A673 (cell line): ENCODE results near the gene SLIT3.

Experiments used
- CTCF ChIP-seq: fragments of 300-800, 200-600 bp; sonication (generic); conservative IDR thresholded peaks from 2 replicates; pipeline ENCODE4 v1.5.1; 2017; ENCODE audit warnings: low read depth, mild to moderate bottlenecking, antibody characterized with exemption, low read length, moderate library complexity, mixed read lengths
- EZH2 ChIP-seq: fragments of 200-600 bp; sonication (generic); IDR thresholded peaks from 2 replicates; pipeline ENCODE4 v1.6.1; 2017; ENCODE audit warnings: borderline replicate concordance, low read depth, mild to moderate bottlenecking, mixed read lengths, antibody characterized with exemption, low read length; ENCODE audit not compliant: poor library complexity, severe bottlenecking

GRCh38 chr5:168790002-168790635, 510.8 kb downstream of the SLIT3 start:
- TF ChIP-seq CTCF: no peak
- TF ChIP-seq EZH2: no peak
